Measurements from ENCODE around the gene SPEG.

The SPEG gene

GRCh38 chr2:219474285-219475060 is 39.8 kb downstream of the SPEG start:
- no peak overlapping the region for H3K27ac ChIP-seq
- ChIA-PET CTCF (interaction anchor here (0.6 kb wide), 1 partner anchor 96 kb away, joined by 3 read pairs; no protein-coding TSS in a partner anchor), POLR2A (ENCODE audit: low non-redundant PET) (interaction anchor here (0.6 kb wide), 1 partner anchor 63 kb away, joined by 3 read pairs; no protein-coding TSS in a partner anchor)
- DNase-seq (ENCODE audit: low spot score): no peak
- TF ChIP-seq CTCF (conservative IDR thresholded peaks at IDR 0.05; ENCODE audit: low read depth): no peak

DNA sequence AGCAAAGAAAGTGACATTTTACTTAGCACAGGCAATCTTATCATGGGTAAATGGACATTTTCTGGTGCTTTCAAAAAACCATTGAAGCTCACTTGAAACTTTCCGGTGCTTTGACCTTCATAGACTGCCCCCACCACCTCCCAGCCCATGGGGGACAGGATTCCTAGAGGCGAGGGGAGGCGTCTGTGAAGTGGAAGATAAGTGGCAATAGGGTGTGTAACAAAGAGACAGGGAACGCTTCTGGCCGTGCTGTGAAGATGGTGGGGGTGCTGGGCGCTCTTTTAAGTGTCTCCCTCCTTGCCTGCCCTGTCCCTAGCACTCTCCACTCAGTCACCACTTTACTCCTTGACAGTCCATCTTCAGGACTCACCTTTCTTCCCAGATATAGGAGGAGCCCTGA is 40.6 kb downstream of the SPEG start:
- no peak for DNase-seq (ENCODE audit: low spot score)
- POLR2A ChIA-PET (ENCODE audit: low non-redundant PET): interaction anchor here (0.6 kb wide), 1 partner anchor 62 kb away, joined by 3 read pairs; no protein-coding TSS in a partner anchor
- CTCF ChIA-PET: interaction anchor here (0.8 to 1.1 kb wide), 3 partner anchors 22 to 55 kb away, joined by 4 read pairs; no protein-coding TSS in a partner anchor
- TF ChIP-seq CTCF (conservative IDR thresholded peaks at IDR 0.05; ENCODE audit: low read depth): no peak
- no peak overlapping the region for H3K27ac ChIP-seq

DNA sequence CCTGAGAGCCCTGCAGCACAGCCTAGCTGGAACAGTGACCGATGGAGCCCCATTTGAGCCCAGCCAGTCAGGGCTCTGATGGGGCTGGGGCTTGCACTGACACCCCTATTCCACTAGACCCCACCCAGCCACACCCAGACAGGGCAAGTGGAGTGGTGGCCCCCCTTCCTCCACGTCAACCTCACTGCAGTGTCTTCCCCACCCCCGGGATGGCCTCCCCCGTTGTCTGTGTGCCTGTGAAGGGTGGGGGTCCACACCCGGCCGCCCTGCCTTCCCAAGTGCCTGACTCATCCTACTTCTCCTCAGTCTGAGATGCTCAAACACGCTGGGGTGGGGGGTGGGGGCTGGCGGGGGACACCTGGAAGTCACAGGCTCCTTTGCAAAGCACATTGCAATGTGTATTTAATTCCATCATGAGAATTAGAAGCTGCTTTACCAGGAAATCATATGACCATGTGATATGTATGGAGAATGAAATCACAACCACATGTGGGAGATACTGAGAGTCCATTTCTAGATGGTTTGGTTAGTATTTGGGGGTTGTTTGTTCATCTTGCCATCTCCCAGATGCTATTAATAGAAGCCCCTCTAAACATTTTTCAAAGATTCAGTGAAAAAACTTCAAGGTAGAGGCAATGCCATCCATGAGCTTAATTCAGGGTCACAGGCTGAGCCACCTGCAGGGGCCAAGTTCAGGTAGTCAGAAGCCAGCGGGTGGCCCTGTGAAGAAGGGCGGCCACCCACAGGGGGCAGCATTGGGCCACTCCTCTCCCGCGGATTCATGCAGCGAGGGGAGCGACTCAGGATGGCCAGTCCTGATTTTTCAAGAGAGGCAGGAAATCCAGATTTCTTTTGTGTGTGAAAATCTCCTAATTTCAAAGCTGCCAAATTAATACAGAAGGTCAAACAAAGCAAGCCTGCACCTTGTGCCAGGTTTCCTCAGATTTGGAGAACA is 41.3 kb downstream of the SPEG start:
- DNase-seq (ENCODE audit: low spot score): no peak
- ChIA-PET CTCF (interaction anchor here (0.7 to 2.0 kb wide), 5 partner anchors 9 to 54 kb away, joined by 4 to 7 read pairs (median 4); no protein-coding TSS in a partner anchor), POLR2A (ENCODE audit: low non-redundant PET) (no interaction called here)
- TF ChIP-seq CTCF (conservative IDR thresholded peaks at IDR 0.05; ENCODE audit: low read depth): peak; percentile 70
- no peak overlapping the region for H3K27ac ChIP-seq

DNA sequence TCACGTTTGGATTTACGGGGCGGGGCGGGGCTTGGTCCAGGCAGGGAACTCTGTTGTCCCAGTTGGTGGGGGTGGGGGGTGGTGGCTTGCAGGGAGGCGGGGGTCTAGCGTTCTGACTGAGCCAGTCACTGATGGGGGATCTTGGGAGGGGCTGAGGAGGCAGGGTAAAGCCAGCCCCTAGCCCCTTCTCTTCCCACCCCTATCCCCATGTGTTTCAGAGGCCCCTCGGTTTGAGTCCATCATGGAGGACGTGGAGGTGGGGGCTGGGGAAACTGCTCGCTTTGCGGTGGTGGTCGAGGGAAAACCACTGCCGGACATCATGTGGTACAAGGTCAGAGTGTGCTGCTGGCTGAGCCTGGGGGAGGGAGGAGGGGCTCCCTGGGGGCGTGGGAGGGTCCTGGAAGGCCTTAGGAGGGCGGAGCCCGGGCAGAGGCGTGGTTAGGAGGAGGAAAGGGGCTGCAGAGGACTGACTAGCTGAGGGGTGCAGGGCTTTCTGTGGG is 42.1 kb downstream of the SPEG start:
- DNase-seq (ENCODE audit: low spot score): no peak
- POLR2A ChIA-PET (ENCODE audit: low non-redundant PET): no interaction called here
- CTCF ChIA-PET: interaction anchor here (0.7 to 2.0 kb wide), 2 partner anchors 10 to 30 kb away, joined by 4 to 7 read pairs; no protein-coding TSS in a partner anchor
- H3K27ac ChIP-seq: no peak overlapping the region
- no peak for TF ChIP-seq CTCF (conservative IDR thresholded peaks at IDR 0.05; ENCODE audit: low read depth)

DNA sequence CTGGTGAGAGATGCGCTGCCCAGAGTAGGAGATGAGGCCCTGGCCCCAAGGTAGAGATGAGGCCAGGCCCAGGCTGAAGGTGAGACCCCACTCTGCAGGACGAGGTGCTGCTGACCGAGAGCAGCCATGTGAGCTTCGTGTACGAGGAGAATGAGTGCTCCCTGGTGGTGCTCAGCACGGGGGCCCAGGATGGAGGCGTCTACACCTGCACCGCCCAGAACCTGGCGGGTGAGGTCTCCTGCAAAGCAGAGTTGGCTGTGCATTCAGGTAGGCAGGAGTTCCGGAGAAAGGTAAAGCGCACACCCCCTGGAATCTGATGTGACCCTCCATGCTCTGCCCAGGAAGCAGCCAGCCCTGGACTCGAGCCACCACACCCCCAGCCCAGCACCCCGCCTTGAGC is 42.5 kb downstream of the SPEG start:
- POLR2A ChIA-PET (ENCODE audit: low non-redundant PET): no interaction called here
- CTCF ChIA-PET: interaction anchor here (2.0 kb wide), 1 partner anchor 10 kb away, joined by 7 read pairs; no protein-coding TSS in a partner anchor
- TF ChIP-seq CTCF (conservative IDR thresholded peaks at IDR 0.05; ENCODE audit: low read depth): no peak
- no peak for DNase-seq (ENCODE audit: low spot score)
- no peak overlapping the region for H3K27ac ChIP-seq

DNA sequence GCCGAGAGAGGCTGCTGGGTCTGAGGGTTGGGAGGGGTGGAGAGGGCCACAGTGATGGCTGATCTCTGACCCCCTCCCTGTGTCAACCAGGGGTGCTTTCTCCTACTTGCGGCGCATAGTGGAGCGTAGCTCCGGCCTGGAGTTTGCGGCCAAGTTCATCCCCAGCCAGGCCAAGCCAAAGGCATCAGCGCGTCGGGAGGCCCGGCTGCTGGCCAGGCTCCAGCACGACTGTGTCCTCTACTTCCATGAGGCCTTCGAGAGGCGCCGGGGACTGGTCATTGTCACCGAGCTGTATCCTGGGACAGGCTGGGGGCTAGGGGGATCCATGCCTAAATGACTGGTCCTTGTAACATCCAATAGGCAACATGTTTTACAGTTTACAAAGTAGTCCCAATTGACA is 43.2 kb downstream of the SPEG start:
- DNase-seq (ENCODE audit: low spot score): no peak
- POLR2A ChIA-PET (ENCODE audit: low non-redundant PET): no interaction called here
- CTCF ChIA-PET: interaction anchor here (2.0 kb wide), 1 partner anchor 11 kb away, joined by 7 read pairs; no protein-coding TSS in a partner anchor
- TF ChIP-seq CTCF (conservative IDR thresholded peaks at IDR 0.05; ENCODE audit: low read depth): no peak
- no peak overlapping the region for H3K27ac ChIP-seq
